ENCODE results near the gene COL27A1. TPM values are rescaled to one million over a fixed set of nuclear protein-coding genes. Genes with fewer than 3 reads are reported as not detected.

COL27A1 gene
- total RNA-seq, 1 experiment from 2014 or later = 12.0 TPM

DNA sequence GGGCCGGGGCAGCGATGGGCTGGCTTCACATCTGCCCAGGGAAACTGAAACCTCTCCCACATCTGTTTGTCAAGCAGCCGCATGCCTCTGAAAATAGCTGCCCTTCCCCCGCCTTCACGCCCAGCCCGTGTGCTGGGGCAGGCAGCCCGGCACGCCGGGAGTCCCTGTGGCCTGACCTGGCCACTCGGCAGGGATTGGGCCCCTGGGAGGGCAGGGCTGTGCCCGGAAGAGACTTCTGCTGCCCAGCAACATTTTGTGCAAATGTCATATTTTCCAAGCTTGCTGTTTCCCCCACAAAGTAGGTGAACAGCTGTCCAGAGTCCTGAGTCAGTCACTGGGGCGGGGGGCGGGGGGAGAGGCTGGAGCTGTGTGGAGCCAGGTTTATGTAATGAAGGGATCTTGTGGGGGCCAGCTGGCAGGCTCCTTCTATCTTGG is 8.2 kb downstream of the COL27A1 start:
- Histone ChIP-seq H3K4me1 (ENCODE audit: control insufficient read depth in 1 of 2, insufficient read depth in 2 of 2, low read length in 2 of 2) (peaks cover 0 to 7% of the 10 kb centered on the region in 2 experiments; a peak in 2 of 4 replicates), H3K36me3 (ENCODE audit: control insufficient read depth in 1 of 2, insufficient read depth in 2 of 2, low read length in 2 of 2) (no peaks in the 10 kb centered on the region), H4K20me1 (ENCODE audit: insufficient read depth) (no peaks in the 10 kb centered on the region), H3K4me2 (ENCODE audit: low read length) (peak overlapping the region; percentile 21), H3K9ac (ENCODE audit: low read length) (no peak overlapping the region), H3K79me2 (ENCODE audit: insufficient read depth, low read length) (no peaks in the 10 kb centered on the region), H2AFZ (ENCODE audit: low read depth, low read length, poor library complexity, severe bottlenecking) (no peak overlapping the region), H3K9me3 (ENCODE audit: control insufficient read depth in 1 of 2, insufficient read depth in 1 of 2, low read depth in 1 of 2, low read length in 2 of 2) (no peaks in the 10 kb centered on the region), H3K27ac (ENCODE audit: low read depth, low read length) (no peak overlapping the region), H3K4me3 (replicated peaks in 1 of 2; ENCODE audit: low read depth in 1 of 2, low read length in 2 of 2) (no peak overlapping the region), H3K9me2 (ENCODE audit: insufficient read depth) (no peaks in the 10 kb centered on the region), H3K27me3 (ENCODE audit: insufficient read depth, low read length) (no peaks in the 10 kb centered on the region)
- ChIA-PET POLR2A (no interaction called here), CTCF (interaction anchor here (1.3 kb wide), 1 partner anchor 8 kb away, joined by 4 read pairs; the partner anchor contains the start of gene COL27A1), RAD21 (ENCODE audit: low non-redundant PET in 1 of 2, low total read pairs in 2 of 2, uncharacterized antibody in 2 of 2, unreplicated experiment in 2 of 2) (no interaction called here)
- ATAC-seq = no peak
- TF ChIP-seq ZFX (IDR thresholded peaks at IDR 0.05) (no peak), SRF (IDR thresholded peaks at IDR 0.05; ENCODE audit: low read depth) (no peak), POLR2AphosphoS5 (IDR thresholded peaks at IDR 0.05; ENCODE audit: low read depth, low read length) (no peak), ELF1 (IDR thresholded peaks at IDR 0.05; ENCODE audit: borderline replicate concordance, low read depth) (no peak), ZNF274 (IDR thresholded peaks at IDR 0.05; ENCODE audit: low read depth, low read length) (no peak), MAX (IDR thresholded peaks at IDR 0.05) (no peak), SP1 (IDR thresholded peaks at IDR 0.05; ENCODE audit: low read depth) (no peak), EZH2phosphoT487 (IDR thresholded peaks at IDR 0.05; ENCODE audit: borderline replicate concordance) (no peak), CBX3 (IDR thresholded peaks at IDR 0.05; ENCODE audit: low read depth) (no peak), JUND (IDR thresholded peaks at IDR 0.05) (no peak), EGR1 (IDR thresholded peaks at IDR 0.05; ENCODE audit: low read depth) (no peak), FOSL1 (IDR thresholded peaks at IDR 0.05; ENCODE audit: low read depth) (no peak), ATF3 (IDR thresholded peaks at IDR 0.05) (no peak), EZH2 (IDR thresholded peaks at IDR 0.05) (no peak), CTCF (IDR thresholded peaks at IDR 0.05 in 2 of 3, conservative IDR thresholded peaks at IDR 0.05 in 1 of 3; ENCODE audit: borderline replicate concordance in 1 of 3, insufficient read depth in 1 of 3, low read depth in 2 of 3, low read length in 2 of 3) (no peak), YY1 (IDR thresholded peaks at IDR 0.05; ENCODE audit: extremely low read depth, insufficient replicate concordance, low read depth, low read length) (no peak), SIN3A (IDR thresholded peaks at IDR 0.05; ENCODE audit: low read depth) (no peak), REST (IDR thresholded peaks at IDR 0.05; ENCODE audit: low read depth) (no peak), RAD21 (IDR thresholded peaks at IDR 0.05; ENCODE audit: low read depth) (no peak), POLR2A (IDR thresholded peaks at IDR 0.05; ENCODE audit: borderline replicate concordance, extremely low read depth, insufficient read depth, insufficient read length) (no peak)
- no peak for DNase-seq (ENCODE audit: low read depth, low spot score)
- BruUV-seq (replicated peaks) = no TSS peak
- intact Hi-C loops (cut with micrococcal nuclease) = no loop called here

All from HCT116 (cell line).